Measurements from ENCODE around the gene SMC1B. TPM values are rescaled to one million over a fixed set of nuclear protein-coding genes. Genes with fewer than 3 reads are reported as not detected.
A peak's percentile ranks its signal among the peaks of the same experiment; 100 is the strongest.

The SMC1B gene
- polyA plus RNA-seq, 3 donors = not detected

DNA sequence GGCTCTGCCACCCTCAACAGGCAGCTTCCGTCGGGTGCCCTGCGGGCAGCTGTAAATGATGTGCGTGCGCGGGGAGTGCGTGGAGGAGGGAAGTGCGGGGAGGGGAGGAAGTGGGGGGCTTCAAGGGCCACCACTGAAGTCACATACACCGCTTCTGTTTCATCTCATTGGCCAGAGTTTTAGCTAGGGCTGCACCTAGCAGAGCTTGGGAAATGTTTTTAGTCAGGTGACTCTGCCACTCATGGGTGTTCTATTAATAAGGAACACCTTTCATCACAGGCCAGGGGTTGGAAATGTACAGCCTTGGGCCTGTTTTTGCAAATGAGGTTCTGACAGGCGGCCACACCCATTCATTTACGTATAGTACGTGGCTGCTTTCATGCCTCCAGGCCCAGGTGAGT lies 89.1 kb downstream of the SMC1B start:
- no peak overlapping the region for H3K4me3 Mint-ChIP-seq
- peaks cover 63 to 79% of the 10 kb centered on the region in 2 donors for H3K36me3 Mint-ChIP-seq
- peaks cover 57 to 81% of the 10 kb centered on the region in 2 donors for H3K36me3 ChIP-seq (replicated peaks in 1 of 2; ENCODE audit: control insufficient read depth in 1 of 2, insufficient read depth in 2 of 2, low read length in 2 of 2)
- no peaks in the 10 kb centered on the region for H3K9me3 ChIP-seq (replicated peaks in 1 of 2; ENCODE audit: control insufficient read depth in 1 of 2, insufficient read depth in 1 of 2, low read length in 2 of 2)
- H3K27ac Mint-ChIP-seq = peak overlapping the region in 1 of 7 donors; percentile 66
- H3K4me1 ChIP-seq (ENCODE audit: control insufficient read depth in 1 of 2, insufficient read depth in 2 of 2, low read length in 2 of 2) = peaks cover 2 to 4% of the 10 kb centered on the region in 2 donors
- no peak overlapping the region for H2AFZ ChIP-seq (ENCODE audit: insufficient read depth, low read depth, low read length, poor library complexity, severe bottlenecking)
- no peak for DNase-seq
- peaks cover 0 to 2% (median 0%) of the 10 kb centered on the region in 3 donors for H3K27me3 Mint-ChIP-seq (ENCODE audit: low read depth in 3 of 3)
- H3K9ac ChIP-seq (ENCODE audit: insufficient read depth, low read length, poor library complexity, severe bottlenecking) = no peak overlapping the region
- H3K27me3 ChIP-seq (ENCODE audit: control insufficient read depth in 2 of 2, insufficient read depth in 2 of 2, low read length in 2 of 2) = no peaks in the 10 kb centered on the region
- H3K4me3 ChIP-seq (replicated peaks in 1 of 3; ENCODE audit: low read depth in 2 of 3, low read length in 3 of 3) = no peak overlapping the region
- WGBS (ENCODE audit: insufficient coverage) = 94% methylated on average over 10 of the region's 12 CpGs
- peaks cover 12% of the 10 kb centered on the region for H4K20me1 ChIP-seq (ENCODE audit: insufficient read depth, low read length)
- intact Hi-C loops (cut with micrococcal nuclease) = no loop called here
- no peak overlapping the region for H3K27ac ChIP-seq (ENCODE audit: low read depth in 1 of 2, low read length in 2 of 2)
- peaks cover 7% of the 10 kb centered on the region for H3K4me1 Mint-ChIP-seq
- TF ChIP-seq, protein P1, sequence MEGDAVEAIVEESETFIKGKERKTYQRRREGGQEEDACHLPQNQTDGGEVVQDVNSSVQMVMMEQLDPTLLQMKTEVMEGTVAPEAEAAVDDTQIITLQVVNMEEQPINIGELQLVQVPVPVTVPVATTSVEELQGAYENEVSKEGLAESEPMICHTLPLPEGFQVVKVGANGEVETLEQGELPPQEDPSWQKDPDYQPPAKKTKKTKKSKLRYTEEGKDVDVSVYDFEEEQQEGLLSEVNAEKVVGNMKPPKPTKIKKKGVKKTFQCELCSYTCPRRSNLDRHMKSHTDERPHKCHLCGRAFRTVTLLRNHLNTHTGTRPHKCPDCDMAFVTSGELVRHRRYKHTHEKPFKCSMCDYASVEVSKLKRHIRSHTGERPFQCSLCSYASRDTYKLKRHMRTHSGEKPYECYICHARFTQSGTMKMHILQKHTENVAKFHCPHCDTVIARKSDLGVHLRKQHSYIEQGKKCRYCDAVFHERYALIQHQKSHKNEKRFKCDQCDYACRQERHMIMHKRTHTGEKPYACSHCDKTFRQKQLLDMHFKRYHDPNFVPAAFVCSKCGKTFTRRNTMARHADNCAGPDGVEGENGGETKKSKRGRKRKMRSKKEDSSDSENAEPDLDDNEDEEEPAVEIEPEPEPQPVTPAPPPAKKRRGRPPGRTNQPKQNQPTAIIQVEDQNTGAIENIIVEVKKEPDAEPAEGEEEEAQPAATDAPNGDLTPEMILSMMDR (IDR thresholded peaks at IDR 0.05) = no peak
- H3K79me2 ChIP-seq (ENCODE audit: insufficient read depth, low read length) = peaks cover 35% of the 10 kb centered on the region
- no peak overlapping the region for H3K4me2 ChIP-seq (replicated peaks; ENCODE audit: extremely low read depth, low read length, poor library complexity, severe bottlenecking)
- peaks cover 0 to 3% (median 0%) of the 10 kb centered on the region in 7 donors for H3K9me3 Mint-ChIP-seq

DNA sequence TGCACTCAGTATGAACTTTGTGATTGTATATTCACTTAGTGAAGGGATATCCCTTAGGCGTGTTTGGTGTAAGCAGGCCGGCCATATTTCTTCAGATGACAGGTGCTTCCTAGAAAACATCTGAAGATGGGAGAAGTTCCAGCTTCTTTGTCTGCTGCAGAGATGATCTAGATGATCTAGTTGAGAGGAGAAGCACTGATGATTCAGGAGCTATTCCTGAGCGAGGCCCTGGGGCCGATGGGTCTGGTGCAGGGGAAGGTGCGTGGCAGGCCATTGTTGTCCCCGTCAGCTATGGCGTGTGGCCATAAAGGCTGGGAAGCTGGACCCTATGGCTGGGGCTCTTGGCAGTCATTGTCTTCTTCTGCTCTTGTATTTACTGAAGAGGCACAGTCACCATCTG lies 89.7 kb downstream of the SMC1B start:
- 86% methylated on average over 7 of the region's 7 CpGs for WGBS (ENCODE audit: insufficient coverage)
- H4K20me1 ChIP-seq (ENCODE audit: insufficient read depth, low read length) = peaks cover 15% of the 10 kb centered on the region
- DNase-seq = no peak
- H3K36me3 ChIP-seq (replicated peaks in 1 of 2; ENCODE audit: control insufficient read depth in 1 of 2, insufficient read depth in 2 of 2, low read length in 2 of 2) = peaks cover 52 to 75% of the 10 kb centered on the region in 2 donors
- peaks cover 14% of the 10 kb centered on the region for H3K4me1 Mint-ChIP-seq
- H3K9me3 ChIP-seq (replicated peaks in 1 of 2; ENCODE audit: control insufficient read depth in 1 of 2, insufficient read depth in 1 of 2, low read length in 2 of 2) = no peaks in the 10 kb centered on the region
- H3K27ac Mint-ChIP-seq = peak overlapping the region in 2 of 7 donors; percentile 27 to 66
- H3K9me3 Mint-ChIP-seq = peaks cover 0 to 3% (median 0%) of the 10 kb centered on the region in 7 donors
- no peak overlapping the region for H3K4me3 Mint-ChIP-seq
- no peak overlapping the region for H3K4me3 ChIP-seq (replicated peaks in 1 of 3; ENCODE audit: low read depth in 2 of 3, low read length in 3 of 3)
- no peak overlapping the region for H3K9ac ChIP-seq (ENCODE audit: insufficient read depth, low read length, poor library complexity, severe bottlenecking)
- no peak overlapping the region for H3K4me2 ChIP-seq (replicated peaks; ENCODE audit: extremely low read depth, low read length, poor library complexity, severe bottlenecking)
- H2AFZ ChIP-seq (ENCODE audit: insufficient read depth, low read depth, low read length, poor library complexity, severe bottlenecking) = no peak overlapping the region
- intact Hi-C loops (cut with micrococcal nuclease) = no loop called here
- H3K27me3 Mint-ChIP-seq (ENCODE audit: low read depth in 3 of 3) = peaks cover 0 to 2% (median 0%) of the 10 kb centered on the region in 3 donors
- H3K36me3 Mint-ChIP-seq = peaks cover 57 to 72% of the 10 kb centered on the region in 2 donors
- peaks cover 9 to 11% of the 10 kb centered on the region in 2 donors for H3K4me1 ChIP-seq (ENCODE audit: control insufficient read depth in 1 of 2, insufficient read depth in 2 of 2, low read length in 2 of 2)
- H3K27me3 ChIP-seq (ENCODE audit: control insufficient read depth in 2 of 2, insufficient read depth in 2 of 2, low read length in 2 of 2) = no peaks in the 10 kb centered on the region
- H3K27ac ChIP-seq (ENCODE audit: low read depth in 1 of 2, low read length in 2 of 2) = no peak overlapping the region
- H3K79me2 ChIP-seq (ENCODE audit: insufficient read depth, low read length) = peaks cover 42% of the 10 kb centered on the region
- TF ChIP-seq, protein P1 (IDR thresholded peaks at IDR 0.05) = no peak

All from CD14-positive monocyte (primary cell).